GM12892 (cell line): ENCODE data around the gene FGF5.

Experiments used
- DNase-seq: peaks from one replicate; pipeline ENCODE4 v3.0.0; 2011; ENCODE audit not compliant: insufficient read length
- FAIRE-seq: peaks from 2 replicates; lab custom pipeline; 2011; peaks lifted over from hg19 to GRCh38; lab: Jason Lieb, UNC
- POLR2A ChIP-seq: IDR thresholded peaks from 2 replicates; pipeline ENCODE4 v1.6.1; 2011; ENCODE audit warnings: low read depth, low read length, control low read depth
- POLR2AphosphoS5 ChIP-seq: IDR thresholded peaks from 2 replicates; pipeline ENCODE4 v1.6.1; 2011; ENCODE audit warnings: low read depth, low read length, control low read depth
- TAF1 ChIP-seq: IDR thresholded peaks from 2 replicates; pipeline ENCODE4 v1.6.1; 2011; ENCODE audit warnings: low read depth, mild to moderate bottlenecking, control low read depth, low read length, borderline replicate concordance

The FGF5 gene

DNA sequence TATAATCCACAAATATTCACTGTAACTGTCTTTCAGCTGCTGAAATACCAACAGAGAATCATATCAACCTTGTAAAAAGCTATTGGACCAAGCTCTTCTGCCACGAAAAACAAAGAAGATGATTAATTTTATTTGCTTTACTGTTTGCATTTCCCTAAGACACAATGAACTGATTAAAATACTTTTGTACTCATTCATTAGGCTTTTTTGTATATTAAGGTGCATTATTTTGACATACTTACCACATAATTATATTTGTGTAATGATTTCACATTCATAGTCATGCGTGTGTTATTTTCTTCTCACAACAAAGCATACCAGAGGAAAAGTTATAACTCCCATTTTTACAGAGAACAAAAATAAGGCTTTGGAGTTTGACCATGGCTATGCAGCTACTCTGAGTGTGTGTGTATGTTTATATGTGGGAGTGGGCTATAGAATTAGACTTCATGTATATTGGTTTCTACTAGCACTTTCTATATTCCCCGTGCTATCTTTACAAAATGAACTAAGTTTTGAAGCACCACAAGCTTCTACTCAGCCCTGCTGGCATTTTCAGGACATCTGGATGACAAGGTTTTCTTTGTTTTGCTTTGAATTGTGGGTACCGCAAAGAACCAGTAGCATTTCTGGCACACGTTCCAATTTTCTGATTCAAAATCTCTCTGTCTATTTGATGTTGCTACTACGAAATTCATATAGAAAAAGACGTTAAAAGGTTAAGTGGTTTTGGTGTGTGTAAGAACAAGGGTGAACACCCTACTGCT is 11.0 kb upstream of the FGF5 start:
- TF ChIP-seq TAF1 (no peak), POLR2AphosphoS5 (no peak), POLR2A (no peak)
- FAIRE-seq: no peak
- no peak for DNase-seq

DNA sequence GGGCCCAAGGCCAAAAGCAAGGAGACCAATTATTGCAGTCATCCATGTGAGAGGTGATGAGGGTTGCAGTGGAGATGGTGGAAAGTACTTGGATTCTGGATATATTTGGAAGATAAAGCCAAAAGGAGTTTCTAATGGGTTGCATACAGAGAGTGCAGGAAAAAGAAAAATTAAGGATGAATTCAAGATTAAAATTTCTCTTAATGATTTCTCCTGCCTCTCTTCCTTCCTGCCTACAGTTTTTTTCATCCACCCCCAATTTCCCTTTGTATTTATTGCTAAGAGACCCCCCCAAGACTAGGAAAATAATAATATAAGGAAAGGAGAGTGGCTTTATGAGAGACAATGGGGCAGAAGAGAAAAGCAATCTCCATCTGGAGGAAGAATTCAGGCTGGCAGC is 8.6 kb upstream of the FGF5 start:
- no peak for FAIRE-seq
- DNase-seq: no peak
- TF ChIP-seq POLR2AphosphoS5 (no peak), POLR2A (no peak), TAF1 (no peak)

DNA sequence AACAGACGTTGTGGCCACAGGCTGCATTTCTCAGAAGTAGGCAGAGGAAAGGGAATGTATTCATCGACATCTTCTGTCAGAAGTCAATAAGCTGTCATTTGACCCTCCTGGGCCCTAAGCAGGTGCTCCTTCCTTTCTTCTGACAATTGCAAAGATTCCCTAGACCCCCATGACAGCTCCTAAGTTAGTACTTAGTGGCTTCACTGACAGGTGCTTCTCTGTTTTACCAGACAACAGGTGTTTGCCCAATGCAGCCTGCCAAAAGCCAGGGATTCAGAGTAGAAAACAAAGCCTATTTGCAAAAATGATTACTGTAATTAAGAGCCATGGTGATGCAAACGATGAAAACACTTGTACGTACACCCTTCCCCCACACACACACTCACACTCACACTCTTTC is 7.5 kb upstream of the FGF5 start:
- TF ChIP-seq TAF1: no peak
- TF ChIP-seq POLR2A: no peak
- no peak for TF ChIP-seq POLR2AphosphoS5
- DNase-seq (no peak), FAIRE-seq (no peak)

DNA sequence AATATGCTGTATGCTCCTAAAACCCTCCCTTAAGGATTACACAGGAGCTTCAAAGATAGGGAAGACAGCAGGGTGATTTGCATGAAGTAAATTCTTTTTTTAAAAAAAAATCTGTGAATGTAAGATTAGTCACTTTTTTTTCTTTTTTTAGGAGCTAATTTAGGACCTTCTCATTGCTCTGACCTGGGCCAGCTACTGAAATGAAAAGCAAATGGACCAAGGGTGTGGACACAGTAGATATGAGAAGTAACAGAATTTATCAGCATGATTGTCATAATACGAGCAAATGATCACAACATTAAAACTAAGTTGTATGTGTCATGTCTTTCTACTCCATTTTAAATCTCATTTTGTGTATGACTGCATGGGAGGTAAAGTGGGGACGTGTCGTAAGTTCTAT is 6.6 kb upstream of the FGF5 start:
- TF ChIP-seq POLR2AphosphoS5 (no peak), TAF1 (no peak), POLR2A (no peak)
- FAIRE-seq (no peak), DNase-seq (no peak)

DNA sequence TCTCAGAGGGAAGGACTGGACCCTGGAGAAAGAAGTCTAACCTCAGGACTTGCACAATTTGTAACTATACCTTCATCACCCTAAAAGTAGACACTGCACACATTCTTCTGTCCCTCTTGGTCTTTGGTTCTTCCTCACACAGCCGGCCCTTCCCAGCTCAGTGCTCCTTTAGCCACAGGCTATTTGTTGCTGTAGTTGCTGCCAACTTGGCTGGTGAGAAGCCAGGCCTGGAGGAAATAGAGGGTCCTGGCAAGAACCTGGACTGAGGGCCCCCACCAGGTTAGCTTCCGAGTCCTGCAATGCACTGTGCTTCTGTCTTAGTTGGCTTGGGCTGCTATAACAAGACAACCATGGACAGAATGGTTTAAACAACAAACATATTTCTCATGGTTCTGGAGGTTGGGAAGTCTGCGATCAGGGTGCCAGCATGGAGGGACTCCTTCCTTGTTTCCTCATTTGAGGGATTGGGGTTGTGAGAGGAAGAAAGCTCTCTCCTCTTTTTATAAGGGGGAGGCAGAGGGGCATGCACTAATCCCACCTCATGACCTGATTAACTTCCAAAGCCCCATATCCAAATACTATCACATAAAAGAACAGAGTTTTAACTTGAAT is 4.4 kb upstream of the FGF5 start:
- FAIRE-seq (no peak), DNase-seq (no peak)
- no peak for TF ChIP-seq TAF1
- no peak for TF ChIP-seq POLR2AphosphoS5
- no peak for TF ChIP-seq POLR2A

DNA sequence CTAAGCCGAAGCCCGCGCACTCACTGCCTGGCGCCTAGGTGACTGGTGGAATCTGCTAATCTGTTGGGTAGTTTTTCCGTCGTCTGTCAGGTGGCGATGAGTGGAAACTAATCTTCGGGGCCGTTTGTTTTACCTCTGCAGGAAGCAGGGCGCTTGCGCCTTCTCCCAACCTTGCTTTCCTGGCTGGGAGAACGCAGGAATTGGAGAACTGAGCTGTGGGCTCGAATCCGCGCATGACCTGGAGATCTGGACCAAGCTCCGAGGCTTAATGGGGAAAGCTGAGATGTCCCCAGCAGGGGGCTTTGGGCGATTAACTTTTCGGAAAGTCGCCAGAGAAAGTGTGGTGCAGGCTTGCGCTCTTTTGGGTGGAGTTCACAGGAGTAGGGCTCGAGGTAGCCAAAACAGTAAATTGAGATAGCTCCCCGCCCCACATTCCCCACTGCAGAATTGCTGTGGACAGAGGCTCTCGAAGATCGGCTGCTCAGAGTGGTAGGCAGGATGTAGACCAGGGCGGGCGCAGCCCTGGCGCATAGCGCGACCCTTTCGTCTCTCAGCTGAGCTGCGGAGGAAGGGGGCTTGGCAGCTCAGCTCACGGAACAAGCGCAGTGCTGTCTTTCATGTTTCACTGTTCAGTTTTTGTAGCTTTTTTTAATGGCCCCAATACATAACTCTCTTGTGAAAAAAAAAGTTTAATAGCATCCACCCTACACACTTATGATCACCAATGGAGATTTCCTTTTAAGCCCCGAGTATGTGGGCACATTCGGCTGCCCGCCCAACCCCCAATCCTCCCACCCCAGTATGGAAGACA is 2.7 kb upstream of the FGF5 start:
- FAIRE-seq (no peak), DNase-seq (no peak)
- TF ChIP-seq POLR2AphosphoS5 (no peak), POLR2A (no peak), TAF1 (no peak)

DNA sequence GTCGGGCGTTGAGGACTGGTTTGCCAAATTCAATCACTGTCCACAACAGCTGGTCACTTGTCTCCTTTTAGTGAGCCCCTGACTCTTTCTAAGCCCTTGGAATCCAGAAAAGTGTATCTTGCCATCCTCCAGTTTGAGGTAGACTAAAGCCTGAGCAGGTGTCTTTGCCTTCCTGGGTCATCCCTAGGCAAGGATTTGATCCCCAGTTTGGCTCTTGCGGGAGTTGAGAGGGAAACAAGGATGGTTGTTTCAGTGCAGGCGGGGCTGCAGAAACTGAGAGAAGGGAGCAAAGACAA is 2.2 kb upstream of the FGF5 start:
- FAIRE-seq (no peak), DNase-seq (no peak)
- TF ChIP-seq POLR2A: no peak
- no peak for TF ChIP-seq POLR2AphosphoS5
- TF ChIP-seq TAF1: no peak

DNA sequence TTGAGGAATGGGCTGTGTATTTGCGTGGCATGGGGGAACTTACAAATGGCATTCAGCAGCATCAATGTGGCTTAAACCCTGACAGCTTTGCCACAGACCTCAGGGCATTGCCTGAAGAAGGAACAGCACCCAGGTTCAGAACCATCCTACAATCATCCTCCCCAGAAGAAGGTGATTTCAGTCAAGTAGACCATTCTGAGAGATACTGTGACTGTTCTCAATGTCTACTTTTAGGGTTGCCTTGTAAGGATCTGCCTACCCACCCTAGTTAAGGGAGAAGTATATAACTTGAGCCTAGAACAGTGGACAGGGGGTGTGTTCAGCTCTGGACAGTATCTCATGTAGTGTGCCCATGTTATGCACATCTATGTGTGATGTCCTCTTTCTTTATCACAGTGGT is 1.6 kb upstream of the FGF5 start:
- no peak for FAIRE-seq
- TF ChIP-seq TAF1: no peak
- TF ChIP-seq POLR2AphosphoS5: no peak
- TF ChIP-seq POLR2A: no peak
- DNase-seq: no peak

DNA sequence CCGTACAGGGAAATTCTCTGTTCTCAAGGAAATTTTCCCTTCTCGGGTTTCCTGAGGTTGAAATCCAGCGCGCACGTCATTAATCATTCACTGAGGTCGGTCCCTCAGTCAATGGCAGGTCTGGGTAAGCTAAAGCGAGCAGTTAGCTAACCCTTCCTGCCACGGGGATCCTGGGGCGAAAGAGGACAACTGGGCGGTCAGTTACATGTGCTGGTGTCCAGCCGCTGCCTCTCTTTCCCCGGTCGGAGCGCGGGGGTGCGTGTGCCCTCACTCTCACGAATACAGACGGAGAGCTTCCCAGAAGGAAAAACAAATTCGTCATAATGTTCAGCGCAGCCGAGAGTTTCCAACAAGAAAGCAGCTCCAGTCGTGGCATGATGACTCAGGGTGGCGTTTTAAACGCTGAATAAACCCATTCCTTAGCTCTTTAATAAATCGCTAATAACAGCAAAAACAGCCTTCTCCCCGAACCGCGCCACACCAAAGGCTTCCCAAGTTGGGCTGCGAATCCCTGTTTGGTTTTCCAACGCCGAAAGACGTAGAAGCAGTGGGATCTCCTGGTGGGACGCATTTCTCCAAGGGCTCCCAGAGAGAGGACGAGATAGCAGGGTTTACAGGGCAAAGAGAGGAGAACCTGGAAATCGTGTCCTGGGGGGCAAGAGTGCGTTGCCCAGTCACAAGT is 752 bp upstream of the FGF5 start:
- TF ChIP-seq TAF1 (no peak), POLR2AphosphoS5 (no peak), POLR2A (no peak)
- no peak for DNase-seq
- no peak for FAIRE-seq

DNA sequence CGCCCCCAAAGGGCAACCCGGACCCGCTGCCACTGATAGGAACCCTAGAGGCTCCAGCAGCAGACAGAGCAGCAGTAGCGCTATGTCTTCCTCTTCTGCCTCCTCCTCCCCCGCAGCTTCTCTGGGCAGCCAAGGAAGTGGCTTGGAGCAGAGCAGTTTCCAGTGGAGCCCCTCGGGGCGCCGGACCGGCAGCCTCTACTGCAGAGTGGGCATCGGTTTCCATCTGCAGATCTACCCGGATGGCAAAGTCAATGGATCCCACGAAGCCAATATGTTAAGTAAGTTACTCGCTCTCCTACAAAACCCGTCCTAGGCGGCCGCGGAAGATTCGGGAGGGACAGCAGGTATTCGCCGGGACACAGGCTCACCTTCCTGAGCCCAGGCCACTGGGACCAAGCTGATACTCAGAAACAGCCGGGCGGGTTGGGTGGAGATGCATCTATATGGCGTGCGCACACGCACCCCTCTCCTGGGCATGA is 477 bp downstream of the FGF5 start:
- no peak for FAIRE-seq
- no peak for DNase-seq
- TF ChIP-seq POLR2AphosphoS5 (no peak), TAF1 (no peak), POLR2A (no peak)

DNA sequence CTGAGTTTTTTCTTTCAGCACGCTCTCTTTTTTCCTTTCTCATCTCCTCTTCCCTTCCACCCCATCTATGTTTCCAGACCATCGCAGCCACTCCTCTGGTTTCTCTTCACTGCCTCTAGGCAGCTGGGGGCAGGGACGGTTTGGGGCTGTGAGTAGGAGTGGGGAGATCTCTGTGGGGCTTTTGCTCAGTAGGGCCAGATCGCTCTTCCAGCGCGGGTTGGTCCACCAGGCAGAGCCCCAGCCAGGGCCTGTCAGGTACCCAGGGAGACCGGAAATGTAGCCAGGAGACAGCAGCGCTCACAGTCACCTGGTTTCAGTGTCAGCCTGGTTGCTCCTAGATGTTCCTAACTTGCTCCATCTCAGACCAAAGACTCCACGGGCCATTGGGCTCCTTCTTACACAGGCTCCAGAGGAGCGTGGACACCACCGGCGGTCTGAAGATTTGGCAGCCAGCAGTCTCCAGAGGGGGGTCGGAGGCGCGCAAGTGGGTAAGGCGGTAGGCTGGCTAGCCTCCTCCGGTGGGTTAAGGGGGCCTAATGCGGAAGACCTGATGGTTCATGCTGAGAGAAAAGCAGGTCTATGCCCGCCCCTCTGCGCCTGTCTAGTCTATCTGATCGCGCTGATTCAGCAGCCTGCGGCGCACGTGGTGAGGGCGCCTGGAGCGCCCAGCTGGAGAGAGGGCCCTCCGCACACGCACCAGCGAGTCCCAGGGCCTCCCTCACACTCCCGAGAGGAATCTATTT is 1.8 kb downstream of the FGF5 start:
- TF ChIP-seq POLR2AphosphoS5 (no peak), POLR2A (no peak), TAF1 (no peak)
- DNase-seq (no peak), FAIRE-seq (no peak)
